Adrenal gland (tissue), 5 donors: ENCODE data around the gene UBE2D1.

ENCODE experiments used
- POLR2A ChIP-seq, 2 donors: fragments of 450-650 bp; IDR thresholded peaks; one replicate each; pipeline ENCODE4 v1.6.1; 2017; ENCODE audit warnings: antibody characterized with exemption in 2 of 2, mild to moderate bottlenecking in 2 of 2, moderate library complexity in 1 of 2
- TF ChIP-seq, protein P1 (sequence below), 6 experiments: fragments of 450-650 bp in 4 of 6; fragments of 200-600 bp in 2 of 6; sonication (generic) in 1 of 6; IDR thresholded peaks; 1 replicate in 5 of 6; 2 replicates in 1 of 6; pipeline versions ENCODE4 v1.5.1 to v1.8.0; 2016 to 2021; ENCODE audit warnings: antibody characterized with exemption in 6 of 6, mild to moderate bottlenecking in 2 of 6, moderate library complexity in 1 of 6
- donor health status: DM: no; HTN: no; CAD: no.

DNA sequence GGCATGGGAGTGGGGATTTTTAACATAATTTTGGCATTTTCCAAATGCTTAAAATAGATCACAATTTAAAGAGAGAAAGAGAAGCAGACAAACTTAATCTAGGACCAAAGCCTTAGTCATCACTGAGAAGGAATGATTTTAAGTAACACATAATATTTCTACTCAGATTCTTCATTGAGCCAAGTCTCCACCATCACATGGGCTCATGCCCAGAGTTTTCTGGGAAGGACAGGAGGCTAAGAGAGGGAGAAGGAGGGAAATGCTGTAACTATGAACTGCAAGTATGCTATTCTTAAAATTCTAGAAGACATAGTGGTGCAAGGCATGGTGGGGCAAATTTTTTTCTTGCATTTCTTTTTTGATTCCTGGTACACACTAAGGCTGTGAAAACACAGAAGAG is 23.8 kb upstream of the UBE2D1 start:
- TF ChIP-seq, protein P1, sequence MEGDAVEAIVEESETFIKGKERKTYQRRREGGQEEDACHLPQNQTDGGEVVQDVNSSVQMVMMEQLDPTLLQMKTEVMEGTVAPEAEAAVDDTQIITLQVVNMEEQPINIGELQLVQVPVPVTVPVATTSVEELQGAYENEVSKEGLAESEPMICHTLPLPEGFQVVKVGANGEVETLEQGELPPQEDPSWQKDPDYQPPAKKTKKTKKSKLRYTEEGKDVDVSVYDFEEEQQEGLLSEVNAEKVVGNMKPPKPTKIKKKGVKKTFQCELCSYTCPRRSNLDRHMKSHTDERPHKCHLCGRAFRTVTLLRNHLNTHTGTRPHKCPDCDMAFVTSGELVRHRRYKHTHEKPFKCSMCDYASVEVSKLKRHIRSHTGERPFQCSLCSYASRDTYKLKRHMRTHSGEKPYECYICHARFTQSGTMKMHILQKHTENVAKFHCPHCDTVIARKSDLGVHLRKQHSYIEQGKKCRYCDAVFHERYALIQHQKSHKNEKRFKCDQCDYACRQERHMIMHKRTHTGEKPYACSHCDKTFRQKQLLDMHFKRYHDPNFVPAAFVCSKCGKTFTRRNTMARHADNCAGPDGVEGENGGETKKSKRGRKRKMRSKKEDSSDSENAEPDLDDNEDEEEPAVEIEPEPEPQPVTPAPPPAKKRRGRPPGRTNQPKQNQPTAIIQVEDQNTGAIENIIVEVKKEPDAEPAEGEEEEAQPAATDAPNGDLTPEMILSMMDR (IDR thresholded peaks at IDR 0.05), result no peak
- no peak for TF ChIP-seq POLR2A (IDR thresholded peaks at IDR 0.05)
